Ishikawa (cell line): ENCODE measurements around the gene HP.

Experiments used
- CEBPB ChIP-seq: IDR thresholded peaks from 2 replicates; pipeline ENCODE4 v1.6.1; 2012
- CREB1 ChIP-seq: IDR thresholded peaks from 2 replicates; pipeline ENCODE4 v1.6.1; 2012; ENCODE audit warnings: low read depth
- EGR1 ChIP-seq: IDR thresholded peaks from 2 replicates; pipeline ENCODE4 v1.6.1; 2012
- EP300 ChIP-seq: IDR thresholded peaks from 2 replicates; pipeline ENCODE4 v1.6.1; 2012; ENCODE audit warnings: borderline replicate concordance
- FOXM1 ChIP-seq: IDR thresholded peaks from 2 replicates; pipeline ENCODE4 v1.6.1; 2012; ENCODE audit warnings: low read depth, borderline replicate concordance
- NFIC ChIP-seq: IDR thresholded peaks from 2 replicates; pipeline ENCODE4 v1.6.1; 2012
- RAD21 ChIP-seq: IDR thresholded peaks from 2 replicates; pipeline ENCODE4 v1.6.1; 2012; ENCODE audit warnings: low read depth
- TAF1 ChIP-seq: IDR thresholded peaks from 2 replicates; pipeline ENCODE4 v1.6.1; 2012; ENCODE audit warnings: low read depth, mild to moderate bottlenecking
- TCF12 ChIP-seq: IDR thresholded peaks from 2 replicates; pipeline ENCODE4 v1.6.1; 2012; ENCODE audit warnings: low read depth
- TEAD4 ChIP-seq: IDR thresholded peaks from 2 replicates; pipeline ENCODE4 v1.6.1; 2012
- YY1 ChIP-seq: IDR thresholded peaks from 2 replicates; pipeline ENCODE4 v1.6.1; 2012; ENCODE audit warnings: low read depth
- ZBTB7A ChIP-seq: IDR thresholded peaks from 2 replicates; pipeline ENCODE4 v1.6.1; 2012; ENCODE audit warnings: low read depth
- TF ChIP-seq, protein P1 (sequence below): IDR thresholded peaks from 2 replicates; pipeline ENCODE4 v1.6.1; 2012
- TF ChIP-seq, protein P2 (sequence below): IDR thresholded peaks from 2 replicates; pipeline ENCODE4 v1.6.1; 2012; ENCODE audit warnings: low read depth, mild to moderate bottlenecking
- TF ChIP-seq, protein P3 (sequence below): IDR thresholded peaks from 2 replicates; pipeline ENCODE4 v1.6.1; 2012

HP gene

DNA sequence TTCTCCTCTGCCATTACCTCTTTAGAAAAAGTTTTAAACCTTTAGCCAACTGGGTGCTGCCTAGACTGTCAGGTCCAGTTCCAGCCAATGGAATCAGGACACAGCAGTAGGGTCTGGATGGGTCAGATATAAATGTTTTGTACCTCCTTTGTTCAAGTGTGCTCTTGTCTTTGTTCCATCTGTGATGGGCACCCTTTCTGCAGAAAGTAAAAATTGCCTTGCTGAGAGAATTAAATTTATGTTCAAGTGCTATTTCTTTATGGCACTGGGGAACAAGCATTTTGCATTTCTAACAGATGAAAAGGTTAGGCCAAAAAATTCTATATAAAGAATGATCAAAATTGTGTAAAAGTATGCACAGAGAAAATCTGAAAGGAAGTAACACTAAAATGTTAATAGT lies 5.2 kb upstream of the HP start:
- TF ChIP-seq, protein P1, sequence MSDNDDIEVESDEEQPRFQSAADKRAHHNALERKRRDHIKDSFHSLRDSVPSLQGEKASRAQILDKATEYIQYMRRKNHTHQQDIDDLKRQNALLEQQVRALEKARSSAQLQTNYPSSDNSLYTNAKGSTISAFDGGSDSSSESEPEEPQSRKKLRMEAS, result no peak
- TF ChIP-seq, protein P2, sequence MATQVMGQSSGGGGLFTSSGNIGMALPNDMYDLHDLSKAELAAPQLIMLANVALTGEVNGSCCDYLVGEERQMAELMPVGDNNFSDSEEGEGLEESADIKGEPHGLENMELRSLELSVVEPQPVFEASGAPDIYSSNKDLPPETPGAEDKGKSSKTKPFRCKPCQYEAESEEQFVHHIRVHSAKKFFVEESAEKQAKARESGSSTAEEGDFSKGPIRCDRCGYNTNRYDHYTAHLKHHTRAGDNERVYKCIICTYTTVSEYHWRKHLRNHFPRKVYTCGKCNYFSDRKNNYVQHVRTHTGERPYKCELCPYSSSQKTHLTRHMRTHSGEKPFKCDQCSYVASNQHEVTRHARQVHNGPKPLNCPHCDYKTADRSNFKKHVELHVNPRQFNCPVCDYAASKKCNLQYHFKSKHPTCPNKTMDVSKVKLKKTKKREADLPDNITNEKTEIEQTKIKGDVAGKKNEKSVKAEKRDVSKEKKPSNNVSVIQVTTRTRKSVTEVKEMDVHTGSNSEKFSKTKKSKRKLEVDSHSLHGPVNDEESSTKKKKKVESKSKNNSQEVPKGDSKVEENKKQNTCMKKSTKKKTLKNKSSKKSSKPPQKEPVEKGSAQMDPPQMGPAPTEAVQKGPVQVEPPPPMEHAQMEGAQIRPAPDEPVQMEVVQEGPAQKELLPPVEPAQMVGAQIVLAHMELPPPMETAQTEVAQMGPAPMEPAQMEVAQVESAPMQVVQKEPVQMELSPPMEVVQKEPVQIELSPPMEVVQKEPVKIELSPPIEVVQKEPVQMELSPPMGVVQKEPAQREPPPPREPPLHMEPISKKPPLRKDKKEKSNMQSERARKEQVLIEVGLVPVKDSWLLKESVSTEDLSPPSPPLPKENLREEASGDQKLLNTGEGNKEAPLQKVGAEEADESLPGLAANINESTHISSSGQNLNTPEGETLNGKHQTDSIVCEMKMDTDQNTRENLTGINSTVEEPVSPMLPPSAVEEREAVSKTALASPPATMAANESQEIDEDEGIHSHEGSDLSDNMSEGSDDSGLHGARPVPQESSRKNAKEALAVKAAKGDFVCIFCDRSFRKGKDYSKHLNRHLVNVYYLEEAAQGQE, result no peak
- TF ChIP-seq EP300, result no peak
- TF ChIP-seq TAF1, result no peak
- no peak for TF ChIP-seq EGR1
- TF ChIP-seq CREB1, result no peak
- no peak for TF ChIP-seq CEBPB
- no peak for TF ChIP-seq TEAD4

DNA sequence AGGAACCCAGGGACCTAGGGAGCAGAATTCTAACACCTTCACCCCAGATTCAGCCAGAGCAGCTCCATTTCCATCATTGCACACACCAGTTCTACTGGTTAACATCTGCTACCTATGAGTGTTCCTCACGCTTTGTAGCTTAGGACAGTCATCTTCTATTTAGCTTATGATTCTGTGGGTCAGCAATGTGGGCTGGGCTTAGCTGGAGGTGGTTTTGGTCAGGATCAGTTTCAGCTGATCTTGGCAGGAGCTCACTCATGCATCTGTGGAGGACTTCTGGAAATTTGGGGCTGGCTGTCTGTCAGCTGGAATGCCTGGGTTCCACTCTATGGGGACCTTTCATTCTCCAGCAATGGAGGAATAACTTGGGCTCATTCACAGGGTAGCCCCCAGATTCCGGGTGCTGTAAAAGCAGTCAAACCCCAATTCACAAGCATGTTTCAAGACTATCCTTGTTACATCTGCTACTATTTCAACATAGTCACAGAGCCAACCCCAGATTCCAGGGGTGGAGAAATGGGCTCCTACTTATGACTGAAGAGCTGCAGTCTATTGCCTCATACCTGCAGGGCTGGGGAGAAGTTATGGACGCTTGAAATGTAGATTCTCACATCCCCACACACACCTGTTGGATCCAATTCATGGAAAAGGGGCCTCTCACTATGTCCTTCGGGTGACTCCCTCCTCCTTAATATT lies 3.4 kb upstream of the HP start:
- TF ChIP-seq TCF12, result no peak
- no peak for TF ChIP-seq FOXM1
- no peak for TF ChIP-seq TEAD4
- TF ChIP-seq NFIC, result no peak
- TF ChIP-seq TAF1, result no peak
- TF ChIP-seq, protein P3, sequence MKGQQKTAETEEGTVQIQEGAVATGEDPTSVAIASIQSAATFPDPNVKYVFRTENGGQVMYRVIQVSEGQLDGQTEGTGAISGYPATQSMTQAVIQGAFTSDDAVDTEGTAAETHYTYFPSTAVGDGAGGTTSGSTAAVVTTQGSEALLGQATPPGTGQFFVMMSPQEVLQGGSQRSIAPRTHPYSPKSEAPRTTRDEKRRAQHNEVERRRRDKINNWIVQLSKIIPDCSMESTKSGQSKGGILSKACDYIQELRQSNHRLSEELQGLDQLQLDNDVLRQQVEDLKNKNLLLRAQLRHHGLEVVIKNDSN, result no peak
- TF ChIP-seq YY1, result no peak
- TF ChIP-seq, protein P1, result no peak
- no peak for TF ChIP-seq EP300
- TF ChIP-seq EGR1, result no peak
- no peak for TF ChIP-seq CREB1

DNA sequence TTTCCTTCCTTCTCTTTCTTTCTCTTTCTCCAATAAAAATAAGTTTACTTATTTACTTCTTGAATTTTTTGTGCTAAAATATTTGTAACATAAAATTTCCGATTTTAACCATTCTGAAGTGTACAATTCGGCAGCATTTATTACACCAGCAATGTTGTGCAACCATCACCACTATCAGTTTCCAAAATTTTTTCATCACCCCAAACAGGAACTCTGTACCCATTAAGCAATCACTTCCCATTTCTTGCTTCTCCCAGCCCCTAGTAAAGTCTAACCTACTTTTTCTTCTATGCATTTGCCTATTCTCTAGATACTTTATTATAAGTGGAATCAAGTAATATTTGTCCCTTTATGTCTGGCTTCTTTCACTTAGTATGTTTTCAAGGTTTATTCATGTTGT lies 2.5 kb upstream of the HP start:
- no peak for TF ChIP-seq CREB1
- no peak for TF ChIP-seq CEBPB
- TF ChIP-seq TAF1, result no peak
- TF ChIP-seq, protein P3, result no peak
- TF ChIP-seq NFIC, result no peak
- no peak for TF ChIP-seq FOXM1
- TF ChIP-seq, protein P2, result no peak
- TF ChIP-seq TEAD4, result no peak
- no peak for TF ChIP-seq RAD21
- no peak for TF ChIP-seq ZBTB7A
- no peak for TF ChIP-seq YY1
- no peak for TF ChIP-seq EGR1
- TF ChIP-seq, protein P1, result no peak
- TF ChIP-seq EP300, result no peak
- no peak for TF ChIP-seq TCF12

DNA sequence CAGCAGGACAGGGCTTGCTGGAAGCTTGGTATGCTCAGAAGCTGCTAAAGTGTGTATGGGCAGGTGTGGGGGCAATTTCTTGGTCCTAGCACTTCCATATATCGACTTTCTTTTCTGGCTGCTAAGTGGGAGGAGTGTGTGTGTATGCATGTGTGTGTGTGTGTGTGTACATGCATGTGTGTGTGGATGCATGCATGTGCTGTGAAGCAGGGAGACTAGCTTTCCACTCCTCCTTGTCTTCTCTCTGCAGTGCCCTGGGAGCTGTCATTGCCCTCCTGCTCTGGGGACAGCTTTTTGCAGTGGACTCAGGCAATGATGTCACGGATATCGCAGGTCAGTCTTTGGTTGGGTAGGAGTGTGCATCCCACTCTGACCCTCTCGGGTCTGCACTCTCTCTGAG lies 1.6 kb downstream of the HP start:
- TF ChIP-seq TEAD4, result no peak
- TF ChIP-seq TAF1, result no peak
- no peak for TF ChIP-seq CREB1
- TF ChIP-seq, protein P1, result no peak
- TF ChIP-seq, protein P2, result no peak
- no peak for TF ChIP-seq NFIC
- no peak for TF ChIP-seq TCF12
- no peak for TF ChIP-seq YY1
- TF ChIP-seq EGR1, result no peak
